HG02840 (cell line): ENCODE measurements around the gene CNPY4.
"Not testable (repeated sequence)": the region's sequence is repeated elsewhere in the genome, so short reads cannot be mapped to it uniquely, and the experiment has no call there.

Source experiments
- ATAC-seq: cut with Tn5 transposase; IDR thresholded peaks from one replicate; pipeline ENCODE4 v1.9.1; 2021; ENCODE audit warnings: mild to moderate bottlenecking, moderate library complexity, moderate number of reproducible peaks; ENCODE audit not compliant: unreplicated experiment, low FRiP score

Gene CNPY4

GRCh38 chr7:100111914-100112313 is 7.5 kb upstream of the CNPY4 start:
- ATAC-seq = no peak

GRCh38 chr7:100115026-100115425 is 4.4 kb upstream of the CNPY4 start:
- ATAC-seq = no peak

DNA sequence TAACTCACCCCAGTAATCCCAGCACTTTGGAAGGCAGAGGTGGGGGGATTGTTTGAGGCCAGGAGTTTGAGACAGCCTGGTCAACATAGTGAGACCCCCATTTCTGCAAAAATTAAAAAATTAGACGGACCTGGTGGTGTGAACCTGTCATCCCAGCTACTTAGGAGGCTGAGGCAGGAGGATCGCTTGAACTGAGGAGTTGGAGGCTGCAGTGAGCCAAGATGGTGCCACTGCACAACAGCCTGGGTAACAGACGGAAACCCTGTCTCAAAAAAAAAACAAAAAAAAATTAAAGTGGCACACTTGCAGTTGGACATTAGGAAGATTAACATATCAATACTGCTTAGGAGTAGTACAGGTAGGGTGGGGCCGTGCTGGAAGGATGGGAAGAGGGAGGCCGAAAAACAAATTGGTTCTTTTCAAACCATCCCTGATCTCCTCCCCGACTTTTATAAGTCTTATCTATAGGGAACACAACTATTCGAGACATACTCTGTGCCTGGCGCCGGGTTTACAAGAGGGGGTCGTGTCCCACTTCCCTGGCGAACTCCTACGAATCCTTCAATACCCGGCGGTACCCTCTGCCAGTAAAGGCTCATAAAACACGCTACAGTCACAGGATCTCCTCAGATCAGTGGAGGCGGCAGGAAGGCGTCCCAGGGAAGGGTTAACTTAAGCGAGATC is 904 bp upstream of the CNPY4 start:
- no peak for ATAC-seq

GRCh38 chr7:100119970-100120732 is 717 bp downstream of the CNPY4 start:
- ATAC-seq = peak; percentile 20

DNA sequence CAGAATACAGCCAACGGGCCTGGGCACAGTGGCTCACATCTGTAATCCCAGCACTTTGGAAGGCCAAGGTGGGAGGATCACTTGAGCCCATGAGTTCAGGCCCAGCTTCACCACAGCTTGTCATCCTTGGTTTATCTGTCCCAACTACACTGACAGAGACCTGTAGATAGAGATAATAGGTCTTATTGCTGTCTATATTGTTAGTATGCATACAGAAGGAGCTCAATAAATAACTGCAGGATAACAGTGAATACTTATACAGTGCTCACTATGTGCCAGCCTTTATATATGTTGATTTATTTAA is 1.3 kb downstream of the CNPY4 start:
- ATAC-seq = no peak

- no peak for ATAC-seq
Measured at GRCh38 chr7:100122067-100122466, 2.6 kb downstream of the CNPY4 start.

DNA sequence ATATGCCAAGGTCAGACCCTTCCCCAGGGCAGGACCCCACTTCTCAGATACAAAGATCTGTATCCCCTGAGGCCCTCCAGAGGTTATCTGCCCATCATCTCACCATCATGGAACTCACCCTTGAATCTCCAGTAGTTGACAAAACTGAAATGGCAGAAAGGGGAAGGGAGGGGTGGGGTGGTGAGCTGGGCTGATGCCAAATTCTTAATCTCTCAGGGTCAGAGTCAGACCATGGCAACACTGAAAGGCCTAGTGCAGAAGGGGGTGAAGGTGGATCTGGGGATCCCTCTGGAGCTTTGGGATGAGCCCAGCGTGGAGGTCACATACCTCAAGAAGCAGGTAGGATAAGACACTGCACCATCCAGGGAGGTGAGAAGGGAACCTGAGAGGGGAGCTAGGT is 3.1 kb downstream of the CNPY4 start:
- ATAC-seq = no peak

DNA sequence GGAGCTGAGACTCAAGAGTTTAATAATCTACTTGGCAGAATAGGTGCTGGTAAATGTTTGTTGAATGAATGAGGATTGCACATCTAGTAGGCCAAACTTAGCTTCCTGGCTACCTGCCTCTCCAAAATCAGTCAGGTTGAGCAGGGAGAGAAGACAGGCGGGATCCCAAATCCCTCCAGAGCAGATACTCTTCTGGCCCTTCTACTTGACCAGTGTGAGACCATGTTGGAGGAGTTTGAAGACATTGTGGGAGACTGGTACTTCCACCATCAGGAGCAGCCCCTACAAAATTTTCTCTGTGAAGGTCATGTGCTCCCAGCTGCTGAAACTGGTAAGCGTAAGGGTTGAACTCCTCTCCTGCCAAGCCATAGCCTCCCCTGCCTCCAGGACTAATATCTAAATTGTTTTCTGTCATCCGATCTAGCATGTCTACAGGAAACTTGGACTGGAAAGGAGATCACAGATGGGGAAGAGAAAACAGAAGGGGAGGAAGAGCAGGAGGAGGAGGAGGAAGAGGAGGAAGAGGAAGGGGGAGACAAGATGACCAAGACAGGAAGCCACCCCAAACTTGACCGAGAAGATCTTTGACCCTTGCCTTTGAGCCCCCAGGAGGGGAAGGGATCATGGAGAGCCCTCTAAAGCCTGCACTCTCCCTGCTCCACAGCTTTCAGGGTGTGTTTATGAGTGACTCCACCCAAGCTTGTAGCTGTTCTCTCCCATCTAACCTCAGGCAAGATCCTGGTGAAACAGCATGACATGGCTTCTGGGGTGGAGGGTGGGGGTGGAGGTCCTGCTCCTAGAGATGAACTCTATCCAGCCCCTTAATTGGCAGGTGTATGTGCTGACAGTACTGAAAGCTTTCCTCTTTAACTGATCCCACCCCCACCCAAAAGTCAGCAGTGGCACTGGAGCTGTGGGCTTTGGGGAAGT is 5.1 kb downstream of the CNPY4 start:
- ATAC-seq = no peak

GRCh38 chr7:100126239-100126930 is 7.0 kb downstream of the CNPY4 start:
- ATAC-seq = peak; percentile 26

DNA sequence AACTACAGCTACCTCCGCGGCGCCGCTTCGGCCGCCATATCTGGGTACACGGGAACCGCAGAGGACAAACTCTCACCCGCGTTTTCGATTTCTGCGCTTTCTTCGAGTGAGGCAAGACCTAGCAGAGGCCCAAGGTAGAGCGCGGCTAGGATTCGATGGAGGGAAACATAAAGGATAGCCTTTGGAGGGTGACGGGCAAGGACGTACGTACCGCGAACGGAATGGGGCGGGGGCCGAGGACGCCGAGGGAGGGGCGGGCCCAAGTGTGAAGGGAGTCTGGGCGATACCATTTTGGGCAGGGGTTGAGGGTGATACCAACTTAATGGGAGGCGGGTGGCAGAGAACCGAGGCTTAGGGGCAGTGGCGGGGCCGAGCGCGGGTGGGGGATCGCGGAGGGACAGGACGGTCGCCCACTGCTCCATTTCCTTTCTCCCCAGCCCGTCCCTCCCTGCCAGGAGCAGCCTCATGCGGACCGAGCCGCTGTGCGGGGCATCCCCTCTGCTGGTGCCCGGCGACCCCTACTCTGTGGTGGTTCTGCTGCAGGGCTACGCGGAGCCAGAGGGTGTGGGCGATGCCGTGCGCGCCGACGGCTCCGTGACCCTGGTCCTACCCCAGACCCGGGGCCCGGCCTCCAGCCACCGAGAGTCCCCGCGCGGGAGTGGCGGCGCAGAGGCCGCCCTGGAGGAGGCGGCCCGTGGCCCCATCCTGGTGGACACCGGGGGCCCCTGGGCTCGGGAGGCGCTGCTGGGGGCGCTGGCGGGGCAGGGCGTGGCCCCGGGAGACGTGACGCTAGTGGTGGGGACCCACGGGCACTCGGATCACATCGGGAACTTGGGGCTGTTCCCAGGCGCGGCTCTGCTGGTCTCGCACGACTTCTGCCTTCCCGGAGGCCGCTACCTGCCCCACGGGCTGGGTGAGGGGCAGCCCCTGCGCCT is 7.8 kb downstream of the CNPY4 start, which contains the start of gene MBLAC1:
Gene MBLAC1 (plus strand): TSS at position 37 of the 935 bp plus-strand sequence. CDS start 429 bp downstream, at position 466.
- peak; percentile 66 for ATAC-seq

DNA sequence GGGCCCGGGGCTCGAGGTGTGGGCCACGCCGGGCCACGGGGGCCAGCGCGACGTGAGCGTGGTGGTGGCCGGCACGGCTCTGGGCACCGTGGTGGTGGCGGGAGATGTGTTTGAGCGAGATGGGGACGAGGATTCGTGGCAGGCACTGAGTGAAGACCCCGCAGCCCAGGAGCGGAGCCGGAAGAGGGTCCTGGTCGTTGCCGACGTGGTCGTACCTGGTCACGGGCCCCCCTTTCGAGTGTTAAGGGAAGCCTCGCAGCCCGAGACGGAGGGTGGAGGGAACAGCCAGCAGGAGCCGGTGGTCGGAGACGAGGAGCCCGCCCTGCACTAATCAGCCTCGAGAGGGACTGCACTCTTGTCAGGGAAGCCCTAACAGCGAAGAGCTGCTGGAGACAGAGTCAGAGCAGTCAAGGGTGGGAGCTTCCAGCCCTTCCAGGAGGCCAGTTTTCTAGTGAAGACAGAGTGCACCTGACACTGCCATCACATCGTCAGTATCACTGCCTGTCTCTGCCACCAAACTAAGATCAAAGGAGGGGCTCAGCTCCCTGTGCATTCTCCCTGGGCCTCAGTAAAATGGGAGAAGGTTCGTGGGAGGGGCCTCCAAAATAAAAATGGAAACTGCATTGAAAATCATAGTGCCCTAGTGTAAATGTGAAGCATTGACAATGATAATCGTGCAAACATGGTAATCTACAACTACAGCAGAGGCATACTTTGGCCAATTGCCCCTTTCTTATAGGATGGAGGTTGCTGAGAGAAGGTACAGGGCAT is 8.6 kb downstream of the CNPY4 start:
- ATAC-seq = no peak

DNA sequence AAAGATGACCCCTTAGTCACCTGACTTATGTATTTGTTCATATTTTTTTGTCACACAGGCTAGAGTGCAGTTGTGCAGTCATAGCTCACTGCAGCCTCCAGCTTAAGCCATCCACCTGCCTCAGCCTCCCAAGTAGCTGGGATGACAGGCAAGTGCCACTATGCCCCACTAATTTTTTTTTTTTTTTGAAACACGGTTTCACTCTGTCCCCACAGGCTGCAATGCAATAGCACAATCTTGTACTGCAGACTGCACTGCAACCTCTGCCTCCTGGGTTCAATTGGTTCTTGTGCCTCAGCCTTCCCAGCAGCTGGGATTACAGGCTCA is 9.2 kb downstream of the CNPY4 start:
- no peak for ATAC-seq

GRCh38 chr7:100130220-100130607 is 10.8 kb downstream of the CNPY4 start:
- ATAC-seq = not testable (repeated sequence)

GRCh38 chr7:100130608-100131453 is 11.4 kb downstream of the CNPY4 start:
- ATAC-seq = no peak

- no peak for ATAC-seq
Measured at GRCh38 chr7:100132126-100132525, 12.7 kb downstream of the CNPY4 start.

GRCh38 chr7:100132697-100133151 is 13.3 kb downstream of the CNPY4 start:
- peak; percentile 53 for ATAC-seq

DNA sequence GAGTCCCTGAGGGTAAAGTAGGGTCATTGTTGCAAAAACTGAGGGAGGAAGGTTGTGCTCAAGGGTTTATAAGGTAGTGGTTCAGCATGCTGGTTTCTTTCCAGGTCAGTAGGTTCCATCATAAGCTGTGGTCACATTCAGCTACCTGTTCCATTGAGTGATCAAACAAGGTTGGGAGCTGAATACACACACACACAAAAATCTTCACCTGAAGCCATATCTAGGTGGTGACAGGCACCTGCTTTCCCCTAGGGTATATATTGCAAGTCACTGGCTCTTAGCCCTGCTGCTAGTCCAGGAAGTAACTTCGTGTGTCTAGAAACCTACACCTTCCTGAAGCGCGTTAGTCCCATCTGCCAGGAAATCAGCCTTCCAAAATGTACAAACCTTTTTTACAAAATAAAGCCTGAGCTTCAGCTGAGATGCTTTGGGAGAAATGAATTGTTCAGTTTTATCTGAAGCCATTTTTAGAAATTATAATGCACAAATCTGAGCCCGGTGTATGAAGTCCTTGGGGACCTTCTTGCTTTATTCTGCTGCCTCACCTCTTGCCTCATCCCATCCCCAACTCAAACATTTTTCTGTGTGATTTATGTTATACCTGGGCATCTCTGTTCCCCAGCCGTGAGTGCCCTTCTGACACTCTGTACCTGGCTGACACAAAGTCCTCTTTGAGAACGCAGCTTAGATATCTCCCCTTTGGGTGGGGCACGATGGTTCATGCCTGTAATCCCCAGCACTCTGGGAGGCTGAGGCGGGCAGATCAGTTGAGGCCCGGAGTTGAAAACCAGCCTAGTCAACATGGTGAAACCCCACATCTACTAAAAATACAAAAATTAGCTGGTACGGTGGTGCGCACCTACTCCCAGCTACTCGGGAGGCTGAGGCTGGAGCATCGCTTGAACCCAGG is 18.7 kb downstream of the CNPY4 start:
- ATAC-seq = no peak
